Karpas-422 (cell line): Measurements from ENCODE around the gene PITRM1. TPM values are rescaled to one million over a fixed set of nuclear protein-coding genes. Genes with fewer than 3 reads are reported as not detected.

Source experiments
- DNase-seq: peaks from one replicate; pipeline ENCODE4 v3.0.0-alpha.2; 2015
- H2AFZ ChIP-seq: fragments of 200-600 bp; sonication (generic); 2 replicates; pipeline ENCODE4 v1.6.1; 2014; ENCODE audit warnings: antibody characterized with exemption, low read length, mixed read lengths
- H3K27ac ChIP-seq: fragments of 200-600 bp; sonication (generic); 2 replicates; pipeline ENCODE4 v1.5.1; 2014; ENCODE audit warnings: mild to moderate bottlenecking, low read length, moderate library complexity
- H3K27me3 ChIP-seq: fragments of 200-600 bp; sonication (generic); 2 replicates; pipeline ENCODE4 v1.6.1; 2014; ENCODE audit warnings: low read length, mixed read lengths
- H3K36me3 ChIP-seq: fragments of 200-600 bp; sonication (generic); 2 replicates; pipeline ENCODE4 v1.6.1; 2014; ENCODE audit warnings: low read length, mixed read lengths; ENCODE audit not compliant: insufficient read depth
- H3K4me1 ChIP-seq: fragments of 200-600 bp; sonication (generic); 2 replicates; pipeline ENCODE4 v1.6.1; 2014; ENCODE audit warnings: mild to moderate bottlenecking, low read length, mixed read lengths
- H3K4me2 ChIP-seq: fragments of 200-600 bp; sonication (generic); 2 replicates; pipeline ENCODE4 v1.6.1; 2014; ENCODE audit warnings: low read length, low read depth, mild to moderate bottlenecking; ENCODE audit not compliant: poor library complexity, severe bottlenecking
- H3K4me3 ChIP-seq: fragments of 200-600 bp; sonication (generic); 2 replicates; pipeline ENCODE4 v1.5.1; 2014; ENCODE audit warnings: mild to moderate bottlenecking, antibody characterized with exemption, low read length, mixed read lengths
- H3K79me2 ChIP-seq: fragments of 200-600 bp; sonication (generic); 2 replicates; pipeline ENCODE4 v1.6.1; 2014; ENCODE audit warnings: mild to moderate bottlenecking, low read length, mixed read lengths
- H3K9ac ChIP-seq: fragments of 200-600 bp; sonication (generic); 2 replicates; pipeline ENCODE4 v1.6.0; 2014; ENCODE audit warnings: low read length
- H3K9me2 ChIP-seq: fragments of 200-600 bp; sonication (generic), shearing (Covaris generic); replicated peaks from 2 replicates; pipeline ENCODE4 v1.6.0; 2014; ENCODE audit warnings: mild to moderate bottlenecking, low read length, moderate library complexity; ENCODE audit not compliant: insufficient read depth
- H3K9me3 ChIP-seq: fragments of 300-700, 200-600 bp; sonication (generic); 2 replicates; pipeline ENCODE4 v1.6.1; 2014; ENCODE audit warnings: low read length, mixed read lengths
- H4K20me1 ChIP-seq: fragments of 200-600 bp; sonication (generic); 2 replicates; pipeline ENCODE4 v1.6.1; 2014; ENCODE audit warnings: mild to moderate bottlenecking, antibody characterized with exemption, low read length, low read depth; ENCODE audit not compliant: insufficient read depth
- total RNA-seq: library from RNA; depleted of rRNA; stranded (reverse); fragments of >200 nt; shearing (Covaris generic); gene quantifications from 2 replicates; pipeline ENCODE4 v1.2.3, GENCODE V29; 2014; ENCODE audit warnings: low replicate concordance

Gene PITRM1
- total RNA-seq, 1 experiment from 2014 or later = 29.5 TPM

- Histone ChIP-seq H4K20me1 (no peaks in the 10 kb centered on the region), H3K27ac (no peak overlapping the region), H3K4me2 (no peak overlapping the region), H2AFZ (no peak overlapping the region), H3K9ac (no peak overlapping the region), H3K9me2 (no peaks in the 10 kb centered on the region), H3K9me3 (no peaks in the 10 kb centered on the region), H3K36me3 (no peaks in the 10 kb centered on the region), H3K79me2 (no peaks in the 10 kb centered on the region), H3K4me3 (no peak overlapping the region), H3K27me3 (no peaks in the 10 kb centered on the region), H3K4me1 (no peaks in the 10 kb centered on the region)
- DNase-seq = no peak
Measured at GRCh38 chr10:3215153-3215775, 42.7 kb upstream of the PITRM1 start.

- Histone ChIP-seq H3K27ac (no peak overlapping the region), H3K4me3 (no peak overlapping the region), H3K4me2 (no peak overlapping the region), H3K9ac (no peak overlapping the region), H3K4me1 (peaks cover 2% of the 10 kb centered on the region), H4K20me1 (no peaks in the 10 kb centered on the region), H3K36me3 (no peaks in the 10 kb centered on the region), H2AFZ (no peak overlapping the region), H3K9me3 (no peaks in the 10 kb centered on the region), H3K9me2 (no peaks in the 10 kb centered on the region), H3K27me3 (no peaks in the 10 kb centered on the region), H3K79me2 (no peaks in the 10 kb centered on the region)
- no peak for DNase-seq
Measured at GRCh38 chr10:3213758-3214515, 41.4 kb upstream of the PITRM1 start.

GRCh38 chr10:3213208-3213607, 40.6 kb upstream of the PITRM1 start:
- no peaks in the 10 kb centered on the region for H3K79me2 ChIP-seq
- no peak overlapping the region for H3K4me2 ChIP-seq
- no peak overlapping the region for H3K4me3 ChIP-seq
- H3K9me2 ChIP-seq = no peaks in the 10 kb centered on the region
- H3K4me1 ChIP-seq = peaks cover 3% of the 10 kb centered on the region
- no peaks in the 10 kb centered on the region for H3K36me3 ChIP-seq
- H3K9me3 ChIP-seq = no peaks in the 10 kb centered on the region
- no peak overlapping the region for H3K27ac ChIP-seq
- H3K27me3 ChIP-seq = no peaks in the 10 kb centered on the region
- no peak overlapping the region for H2AFZ ChIP-seq
- no peak overlapping the region for H3K9ac ChIP-seq
- no peaks in the 10 kb centered on the region for H4K20me1 ChIP-seq
- no peak for DNase-seq

GRCh38 chr10:3210251-3210877, 37.8 kb upstream of the PITRM1 start:
- H3K9ac ChIP-seq = no peak overlapping the region
- H3K9me3 ChIP-seq = no peaks in the 10 kb centered on the region
- no peak overlapping the region for H3K27ac ChIP-seq
- peaks cover 3% of the 10 kb centered on the region for H3K4me1 ChIP-seq
- no peaks in the 10 kb centered on the region for H3K27me3 ChIP-seq
- H3K9me2 ChIP-seq = no peaks in the 10 kb centered on the region
- DNase-seq = no peak
- H3K79me2 ChIP-seq = no peaks in the 10 kb centered on the region
- no peaks in the 10 kb centered on the region for H4K20me1 ChIP-seq
- H3K4me2 ChIP-seq = no peak overlapping the region
- no peak overlapping the region for H3K4me3 ChIP-seq
- H2AFZ ChIP-seq = no peak overlapping the region
- H3K36me3 ChIP-seq = no peaks in the 10 kb centered on the region

GRCh38 chr10:3208481-3209406, 36.2 kb upstream of the PITRM1 start:
- H3K4me1 ChIP-seq = peaks cover 3% of the 10 kb centered on the region
- no peak overlapping the region for H3K27ac ChIP-seq
- H4K20me1 ChIP-seq = no peaks in the 10 kb centered on the region
- H3K9ac ChIP-seq = no peak overlapping the region
- no peaks in the 10 kb centered on the region for H3K36me3 ChIP-seq
- no peak for DNase-seq
- no peak overlapping the region for H2AFZ ChIP-seq
- no peak overlapping the region for H3K4me3 ChIP-seq
- no peaks in the 10 kb centered on the region for H3K9me3 ChIP-seq
- H3K27me3 ChIP-seq = no peaks in the 10 kb centered on the region
- H3K4me2 ChIP-seq = no peak overlapping the region
- H3K79me2 ChIP-seq = no peaks in the 10 kb centered on the region
- no peaks in the 10 kb centered on the region for H3K9me2 ChIP-seq

GRCh38 chr10:3207351-3207750, 34.8 kb upstream of the PITRM1 start:
- H2AFZ ChIP-seq = no peak overlapping the region
- H3K27ac ChIP-seq = no peak overlapping the region
- H3K9ac ChIP-seq = no peak overlapping the region
- no peaks in the 10 kb centered on the region for H3K27me3 ChIP-seq
- H3K36me3 ChIP-seq = no peaks in the 10 kb centered on the region
- no peaks in the 10 kb centered on the region for H3K9me2 ChIP-seq
- no peaks in the 10 kb centered on the region for H4K20me1 ChIP-seq
- no peaks in the 10 kb centered on the region for H3K9me3 ChIP-seq
- no peak overlapping the region for H3K4me2 ChIP-seq
- no peaks in the 10 kb centered on the region for H3K79me2 ChIP-seq
- no peak for DNase-seq
- H3K4me1 ChIP-seq = peaks cover 3% of the 10 kb centered on the region
- H3K4me3 ChIP-seq = no peak overlapping the region

- Histone ChIP-seq H3K9ac (no peak overlapping the region), H3K36me3 (no peaks in the 10 kb centered on the region), H3K9me3 (no peaks in the 10 kb centered on the region), H3K79me2 (no peaks in the 10 kb centered on the region), H3K4me3 (no peak overlapping the region), H3K9me2 (no peaks in the 10 kb centered on the region), H3K4me2 (no peak overlapping the region), H4K20me1 (no peaks in the 10 kb centered on the region), H3K27me3 (no peaks in the 10 kb centered on the region), H2AFZ (no peak overlapping the region), H3K27ac (no peak overlapping the region), H3K4me1 (peaks cover 3% of the 10 kb centered on the region)
- no peak for DNase-seq
Measured at GRCh38 chr10:3206511-3207157, 34.1 kb upstream of the PITRM1 start.
